Breast epithelium (tissue), 4 donors: ENCODE data around the gene MYL10. TPM values are rescaled to one million over a fixed set of nuclear protein-coding genes. Genes with fewer than 3 reads are reported as not detected.

ENCODE experiments used
- DNase-seq, 2 donors: peaks; one replicate each; pipeline ENCODE4 v3.0.0-alpha.2; 2019; ENCODE audit warnings: low spot score in 2 of 2
- H3K27ac ChIP-seq, 2 donors: fragments of 200-600 bp; sonication (generic) in 1 of 2; one replicate each; pipeline ENCODE4 v1.5.1; 2016 to 2019; ENCODE audit warnings: mild to moderate bottlenecking in 1 of 2
- H3K27me3 ChIP-seq, 2 donors: fragments of 200-600 bp; sonication (generic) in 1 of 2; one replicate each; pipeline versions ENCODE4 v1.5.1 to v1.6.0; 2017 to 2019; ENCODE audit warnings: control low read depth in 1 of 2, mild to moderate bottlenecking in 1 of 2
- H3K36me3 ChIP-seq: fragments of 200-600 bp; one replicate; pipeline ENCODE4 v1.5.1; 2019
- H3K4me1 ChIP-seq, 2 donors: fragments of 200-600 bp; sonication (generic); one replicate each; pipeline ENCODE4 v1.5.1; 2016 to 2019; ENCODE audit warnings: control low read depth in 1 of 2
- H3K4me3 ChIP-seq, 3 donors: fragments of 200-600 bp; sonication (generic); 1 replicate in 2 of 3; 2 replicates in 1 of 3; pipeline ENCODE4 v1.5.1; 2016 to 2019; ENCODE audit warnings: mild to moderate bottlenecking in 3 of 3, moderate library complexity in 2 of 3
- H3K9me3 ChIP-seq, 2 donors: fragments of 200-600 bp; sonication (generic) in 1 of 2; one replicate each; pipeline ENCODE4 v1.5.1; 2016 to 2019; ENCODE audit warnings: control low read depth in 1 of 2
- POLR2A ChIP-seq: fragments of 450-650 bp; IDR thresholded peaks from one replicate; pipeline ENCODE4 v1.6.1; 2016; ENCODE audit warnings: antibody characterized with exemption, mild to moderate bottlenecking, moderate library complexity
- POLR2AphosphoS5 ChIP-seq, 3 donors: sonication (generic); formaldehyde crosslinking; IDR thresholded peaks; one replicate each; pipeline ENCODE4 v1.6.1; 2017; ENCODE audit warnings: antibody characterized with exemption in 3 of 3
- intact Hi-C: fragments of 100-400 bp; cut with DNase I; formaldehyde crosslinking; loops from one replicate; pipeline ENCODE4 v1.15.1; 2023; ENCODE audit warnings: low total_unique reads
- total RNA-seq, 3 donors: library from RNA; depleted of rRNA; stranded (reverse); fragments of >200 nt; gene quantifications; one replicate each; pipeline ENCODE4 v1.1.0, GENCODE V29; 2016
- TF ChIP-seq, protein P1 (sequence below), 3 donors: fragments of 450-650 bp; IDR thresholded peaks; one replicate each; pipeline ENCODE4 v1.5.1; 2016 to 2017; ENCODE audit warnings: antibody characterized with exemption in 3 of 3, mild to moderate bottlenecking in 3 of 3, moderate library complexity in 3 of 3

The MYL10 gene
- not detected for total RNA-seq

DNA sequence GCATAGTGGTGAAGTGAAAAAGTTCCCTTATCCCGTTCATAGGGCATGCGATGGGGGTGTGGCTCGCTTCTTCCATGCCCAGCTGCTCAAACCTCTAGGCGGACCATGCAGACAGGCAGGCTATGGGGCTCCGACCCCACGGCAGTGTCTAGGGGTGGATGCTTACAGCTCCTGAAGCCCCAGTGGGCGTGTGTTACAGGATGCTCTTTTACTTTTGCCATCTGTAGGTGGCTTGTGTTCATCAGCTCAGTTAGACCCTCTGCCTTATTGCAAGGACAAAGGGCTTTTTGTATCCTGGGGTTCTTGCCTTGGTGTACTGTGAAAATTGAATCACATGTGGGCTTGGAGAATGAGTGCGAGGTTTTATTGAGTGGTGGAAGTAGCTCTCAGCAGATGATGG, at the start of gene MYL10:
TSS of gene MYL10 (minus strand) at position 126 of the 400 bp plus-strand sequence. CDS start 178 bp downstream, outside the sequence.
- intact Hi-C loops, result no loop called here

DNA sequence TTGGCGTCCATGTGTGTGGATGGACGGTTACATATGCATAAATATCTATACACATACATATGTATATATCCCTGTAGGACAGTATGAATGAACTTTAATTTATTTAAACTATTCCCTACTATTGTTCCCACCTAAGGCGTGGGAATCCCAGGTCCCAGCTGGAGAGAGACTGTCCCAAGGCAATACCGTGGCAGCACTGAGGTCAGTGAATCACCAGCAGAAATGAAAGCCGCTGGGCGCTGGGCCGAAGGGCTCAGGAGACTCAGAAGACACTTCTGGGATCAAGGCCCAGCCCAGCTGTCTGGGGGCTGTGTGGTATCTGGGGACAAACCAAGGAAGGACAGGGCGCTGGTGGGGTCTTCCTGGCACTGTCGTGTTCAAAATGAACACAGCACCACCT, 49.6 kb upstream of the MYL10 start:
- Histone ChIP-seq H3K4me3 (no peak overlapping the region), H3K36me3 (no peaks in the 10 kb centered on the region), H3K27ac (no peak overlapping the region), H3K9me3 (no peaks in the 10 kb centered on the region), H3K27me3 (no peaks in the 10 kb centered on the region), H3K4me1 (no peaks in the 10 kb centered on the region)
- intact Hi-C loops, result no loop called here
- DNase-seq, result no peak
- no peak for TF ChIP-seq POLR2A
- TF ChIP-seq, protein P1, sequence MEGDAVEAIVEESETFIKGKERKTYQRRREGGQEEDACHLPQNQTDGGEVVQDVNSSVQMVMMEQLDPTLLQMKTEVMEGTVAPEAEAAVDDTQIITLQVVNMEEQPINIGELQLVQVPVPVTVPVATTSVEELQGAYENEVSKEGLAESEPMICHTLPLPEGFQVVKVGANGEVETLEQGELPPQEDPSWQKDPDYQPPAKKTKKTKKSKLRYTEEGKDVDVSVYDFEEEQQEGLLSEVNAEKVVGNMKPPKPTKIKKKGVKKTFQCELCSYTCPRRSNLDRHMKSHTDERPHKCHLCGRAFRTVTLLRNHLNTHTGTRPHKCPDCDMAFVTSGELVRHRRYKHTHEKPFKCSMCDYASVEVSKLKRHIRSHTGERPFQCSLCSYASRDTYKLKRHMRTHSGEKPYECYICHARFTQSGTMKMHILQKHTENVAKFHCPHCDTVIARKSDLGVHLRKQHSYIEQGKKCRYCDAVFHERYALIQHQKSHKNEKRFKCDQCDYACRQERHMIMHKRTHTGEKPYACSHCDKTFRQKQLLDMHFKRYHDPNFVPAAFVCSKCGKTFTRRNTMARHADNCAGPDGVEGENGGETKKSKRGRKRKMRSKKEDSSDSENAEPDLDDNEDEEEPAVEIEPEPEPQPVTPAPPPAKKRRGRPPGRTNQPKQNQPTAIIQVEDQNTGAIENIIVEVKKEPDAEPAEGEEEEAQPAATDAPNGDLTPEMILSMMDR (IDR thresholded peaks at IDR 0.05), result no peak
- no peak for TF ChIP-seq POLR2AphosphoS5 (IDR thresholded peaks at IDR 0.05)

More for the DNA sequence above, at the start of gene MYL10:
- peaks cover 0 to 9% of the 10 kb centered on the region in 2 donors for H3K9me3 ChIP-seq
- no peak for TF ChIP-seq POLR2AphosphoS5 (IDR thresholded peaks at IDR 0.05)
- DNase-seq, result no peak
- H3K36me3 ChIP-seq, result no peaks in the 10 kb centered on the region
- peaks cover 2 to 44% of the 10 kb centered on the region in 2 donors for H3K27me3 ChIP-seq
- H3K4me1 ChIP-seq, result no peaks in the 10 kb centered on the region
- no peak within 1 kb of the TSS for H3K4me3 ChIP-seq
- H3K27ac ChIP-seq, result no peak within 1 kb of the TSS

DNA sequence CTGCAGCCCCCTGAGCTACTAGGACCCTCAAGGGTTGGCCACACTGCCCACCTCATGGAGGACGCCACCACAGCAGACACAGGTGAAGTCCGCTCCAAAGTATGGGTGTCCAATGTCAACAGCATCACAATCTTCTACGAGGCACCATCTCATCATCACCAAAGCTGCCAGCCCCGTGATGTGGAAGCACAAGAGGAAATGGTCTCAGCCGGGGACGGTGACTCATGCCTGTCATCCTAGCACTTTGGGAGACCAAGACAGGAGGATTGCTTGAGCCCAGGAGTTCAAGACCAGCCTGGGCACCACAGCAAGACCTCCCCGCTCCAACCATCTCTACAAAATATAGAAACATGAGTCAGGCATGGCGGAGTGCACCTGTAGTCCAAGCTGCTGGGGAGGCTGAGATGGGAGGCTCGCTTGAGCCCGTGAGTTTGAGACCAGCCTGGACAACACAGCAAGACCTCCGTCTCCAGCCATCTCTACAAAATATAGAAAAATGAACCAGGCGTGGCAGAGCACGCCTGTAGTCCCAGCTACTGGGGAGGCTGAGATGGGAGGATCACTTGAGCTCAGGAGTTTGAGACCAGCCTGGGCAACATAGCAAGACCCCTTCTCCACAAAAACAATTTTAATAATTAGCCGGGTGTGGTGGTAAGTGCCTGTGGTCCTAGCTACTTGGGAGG, 48.8 kb upstream of the MYL10 start:
- DNase-seq, result no peak
- intact Hi-C loops, result no loop called here
- Histone ChIP-seq H3K4me3 (no peak overlapping the region), H3K27ac (no peak overlapping the region), H3K4me1 (no peaks in the 10 kb centered on the region), H3K36me3 (no peaks in the 10 kb centered on the region), H3K9me3 (peaks cover 0 to 4% of the 10 kb centered on the region in 2 donors), H3K27me3 (no peaks in the 10 kb centered on the region)
- TF ChIP-seq POLR2AphosphoS5 (IDR thresholded peaks at IDR 0.05) (no peak), POLR2A (no peak)
- TF ChIP-seq, protein P1 (IDR thresholded peaks at IDR 0.05), result no peak

DNA sequence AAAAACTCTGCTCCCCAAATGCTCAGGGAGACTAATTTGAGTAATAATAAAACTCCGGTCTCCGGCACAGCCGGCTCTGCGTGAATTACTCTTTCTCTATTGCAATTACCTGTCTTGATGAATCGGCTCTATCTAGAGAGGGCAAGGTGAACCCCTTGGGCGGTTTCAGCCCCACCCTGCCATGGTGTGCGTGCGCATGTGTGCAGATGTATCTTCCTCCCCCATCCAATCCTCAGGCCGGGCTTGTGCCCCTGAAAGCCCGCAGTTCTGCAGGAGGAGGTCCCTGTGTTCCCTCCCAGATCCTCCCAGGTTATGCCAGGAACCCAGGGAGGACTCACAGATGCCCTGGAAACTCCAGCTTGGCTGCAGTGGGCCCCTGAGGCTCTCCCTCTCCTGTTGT, 48.3 kb upstream of the MYL10 start:
- H3K27ac ChIP-seq, result no peak overlapping the region
- TF ChIP-seq, protein P1 (IDR thresholded peaks at IDR 0.05), result no peak
- TF ChIP-seq POLR2AphosphoS5 (IDR thresholded peaks at IDR 0.05), result no peak
- TF ChIP-seq POLR2A, result no peak
- peaks cover 0 to 4% of the 10 kb centered on the region in 2 donors for H3K9me3 ChIP-seq
- H3K36me3 ChIP-seq, result no peaks in the 10 kb centered on the region
- DNase-seq, result no peak
- H3K27me3 ChIP-seq, result no peaks in the 10 kb centered on the region
- H3K4me1 ChIP-seq, result no peaks in the 10 kb centered on the region
- H3K4me3 ChIP-seq, result no peak overlapping the region
- intact Hi-C loops, result no loop called here

DNA sequence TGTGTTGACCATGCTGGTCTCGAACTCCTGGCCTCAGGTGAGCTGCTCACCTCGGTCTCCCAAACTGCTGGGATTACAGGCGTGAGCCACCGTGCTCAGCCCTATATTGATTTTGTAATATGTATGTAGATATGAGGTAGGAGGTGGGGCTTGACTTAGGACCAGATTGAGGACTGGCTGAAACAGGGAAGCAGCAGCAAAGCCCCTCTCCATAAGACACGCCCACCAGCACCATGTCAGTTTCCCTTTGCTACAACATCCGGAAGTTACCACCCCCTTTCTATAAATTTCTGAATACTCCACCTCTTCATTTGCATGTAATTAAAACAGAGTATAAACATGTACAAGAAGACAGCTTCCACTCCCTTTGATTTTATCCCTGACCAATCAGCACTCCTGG, 47.9 kb upstream of the MYL10 start:
- H3K36me3 ChIP-seq, result no peaks in the 10 kb centered on the region
- H3K4me1 ChIP-seq, result no peaks in the 10 kb centered on the region
- no peaks in the 10 kb centered on the region for H3K27me3 ChIP-seq
- no peak for DNase-seq
- TF ChIP-seq, protein P1 (IDR thresholded peaks at IDR 0.05), result no peak
- TF ChIP-seq POLR2A (no peak), POLR2AphosphoS5 (IDR thresholded peaks at IDR 0.05) (no peak)
- intact Hi-C loops, result no loop called here
- no peak overlapping the region for H3K27ac ChIP-seq
- no peak overlapping the region for H3K4me3 ChIP-seq
- peaks cover 0 to 4% of the 10 kb centered on the region in 2 donors for H3K9me3 ChIP-seq
